HG03064 (cell line): ENCODE results near the gene C4B.
"Not testable (repeated sequence)": the region's sequence is repeated elsewhere in the genome, so short reads cannot be mapped to it uniquely, and the experiment has no call there.

Experiments used
- ATAC-seq: cut with Tn5 transposase; IDR thresholded peaks from one replicate; pipeline ENCODE4 v1.9.1; 2021; ENCODE audit warnings: low read depth; ENCODE audit not compliant: unreplicated experiment

Gene C4B

GRCh38 chr6:32028631-32029030 is 14.0 kb downstream of the C4B start:
- not testable (repeated sequence) for ATAC-seq

- ATAC-seq = not testable (repeated sequence)
Measured at GRCh38 chr6:32029553-32029952, 15.0 kb downstream of the C4B start.

DNA sequence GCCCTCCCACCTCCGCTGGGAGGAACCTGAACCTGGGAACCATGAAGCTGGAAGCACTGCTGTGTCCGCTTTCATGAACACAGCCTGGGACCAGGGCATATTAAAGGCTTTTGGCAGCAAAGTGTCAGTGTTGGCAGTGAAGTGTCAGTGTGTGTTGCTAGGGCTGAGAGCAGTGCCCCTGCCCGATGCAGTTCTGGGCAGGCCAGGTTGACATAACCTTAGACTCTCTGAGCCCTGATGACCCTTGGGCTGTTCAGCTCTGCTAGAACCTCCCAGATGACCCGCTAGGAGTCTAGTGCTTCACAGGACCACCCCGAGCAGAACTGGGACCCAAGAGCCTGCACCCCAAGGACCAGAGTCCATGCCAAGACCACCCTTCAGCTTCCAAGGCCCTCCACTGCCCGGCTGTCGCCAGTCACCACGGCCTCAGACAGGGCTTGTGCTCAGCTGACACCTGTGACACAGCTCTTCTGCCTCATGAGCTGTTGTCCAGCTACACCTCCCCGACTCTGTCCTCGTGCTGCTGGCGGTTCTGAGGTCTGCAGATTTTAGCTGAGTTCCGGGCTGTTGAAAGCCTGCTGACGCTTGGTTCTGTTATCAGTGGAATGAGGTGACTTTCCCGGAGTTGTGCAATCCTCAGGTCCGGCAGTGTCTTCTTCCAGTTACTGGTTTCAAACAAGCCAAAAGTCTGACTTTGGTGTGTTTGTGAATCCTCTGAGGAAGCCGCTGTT is 20.9 kb downstream of the C4B start:
- ATAC-seq = not testable (repeated sequence)

GRCh38 chr6:32037136-32037535 is 22.5 kb downstream of the C4B start:
- not testable (repeated sequence) for ATAC-seq

DNA sequence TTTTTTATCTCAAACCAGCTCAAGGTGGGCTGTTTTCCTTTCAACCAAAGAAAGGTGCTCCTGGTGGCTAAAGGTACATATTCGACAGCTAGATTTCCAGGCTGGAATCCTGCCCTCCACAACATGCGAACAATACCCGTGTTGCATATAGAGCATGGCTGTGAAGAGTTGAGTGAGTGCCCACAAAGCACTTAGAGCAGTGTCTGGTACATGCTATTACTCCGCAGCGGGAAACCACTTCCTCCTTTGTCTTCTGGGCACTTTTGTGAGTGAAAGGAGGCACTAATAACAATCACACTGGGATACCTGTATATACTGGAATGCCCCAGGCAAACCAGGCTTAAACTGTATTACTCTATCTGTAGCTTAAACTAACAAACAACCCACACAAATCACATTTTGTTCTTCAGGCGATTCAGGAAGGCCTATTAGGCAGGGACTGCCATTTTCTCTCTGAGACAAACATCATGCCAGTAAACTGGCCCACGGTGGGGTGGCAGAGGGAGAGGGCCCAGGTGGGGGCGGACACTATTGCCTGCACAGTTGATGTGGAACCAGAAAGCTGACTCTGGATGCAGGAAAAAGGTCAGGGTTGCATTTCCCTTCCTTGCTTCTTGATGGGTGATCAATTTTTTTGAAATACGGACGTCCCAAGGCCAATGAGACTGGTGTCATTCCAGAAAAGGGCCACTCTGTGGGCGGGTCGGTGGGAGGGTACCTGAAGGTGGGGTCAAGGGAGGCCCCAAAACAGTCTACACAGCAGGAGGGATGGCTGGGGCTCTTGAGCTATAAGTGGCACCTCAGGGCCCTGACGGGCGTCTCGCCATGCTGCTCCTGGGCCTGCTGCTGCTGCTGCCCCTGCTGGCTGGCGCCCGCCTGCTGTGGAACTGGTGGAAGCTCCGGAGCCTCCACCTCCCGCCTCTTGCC is 23.3 kb downstream of the C4B start, which contains the start of gene CYP21A2:
TSS of gene CYP21A2 (plus strand) at position 818 of the 927 bp plus-strand sequence. CDS start at position 826, 8 bp downstream.
- ATAC-seq = not testable (repeated sequence)

DNA sequence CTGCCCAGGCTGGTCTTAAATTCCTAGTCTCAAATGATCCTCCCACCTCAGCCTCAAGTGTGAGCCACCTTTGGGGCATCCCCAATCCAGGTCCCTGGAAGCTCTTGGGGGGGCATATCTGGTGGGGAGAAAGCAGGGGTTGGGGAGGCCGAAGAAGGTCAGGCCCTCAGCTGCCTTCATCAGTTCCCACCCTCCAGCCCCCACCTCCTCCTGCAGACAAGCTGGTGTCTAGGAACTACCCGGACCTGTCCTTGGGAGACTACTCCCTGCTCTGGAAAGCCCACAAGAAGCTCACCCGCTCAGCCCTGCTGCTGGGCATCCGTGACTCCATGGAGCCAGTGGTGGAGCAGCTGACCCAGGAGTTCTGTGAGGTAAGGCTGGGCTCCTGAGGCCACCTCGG is 24.3 kb downstream of the C4B start:
- not testable (repeated sequence) for ATAC-seq

- not testable (repeated sequence) for ATAC-seq
Measured at GRCh38 chr6:32039321-32040274, 25.0 kb downstream of the C4B start.

DNA sequence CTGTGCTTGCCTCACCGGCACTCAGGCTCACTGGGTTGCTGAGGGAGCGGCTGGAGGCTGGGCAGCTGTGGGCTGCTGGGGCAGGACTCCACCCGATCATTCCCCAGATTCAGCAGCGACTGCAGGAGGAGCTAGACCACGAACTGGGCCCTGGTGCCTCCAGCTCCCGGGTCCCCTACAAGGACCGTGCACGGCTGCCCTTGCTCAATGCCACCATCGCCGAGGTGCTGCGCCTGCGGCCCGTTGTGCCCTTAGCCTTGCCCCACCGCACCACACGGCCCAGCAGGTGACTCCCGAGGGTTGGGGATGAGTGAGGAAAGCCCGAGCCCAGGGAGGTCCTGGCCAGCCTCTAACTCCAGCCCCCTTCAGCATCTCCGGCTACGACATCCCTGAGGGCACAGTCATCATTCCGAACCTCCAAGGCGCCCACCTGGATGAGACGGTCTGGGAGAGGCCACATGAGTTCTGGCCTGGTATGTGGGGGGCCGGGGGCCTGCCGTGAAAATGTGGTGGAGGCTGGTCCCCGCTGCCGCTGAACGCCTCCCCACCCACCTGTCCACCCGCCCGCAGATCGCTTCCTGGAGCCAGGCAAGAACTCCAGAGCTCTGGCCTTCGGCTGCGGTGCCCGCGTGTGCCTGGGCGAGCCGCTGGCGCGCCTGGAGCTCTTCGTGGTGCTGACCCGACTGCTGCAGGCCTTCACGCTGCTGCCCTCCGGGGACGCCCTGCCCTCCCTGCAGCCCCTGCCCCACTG is 25.9 kb downstream of the C4B start:
- not testable (repeated sequence) for ATAC-seq

GRCh38 chr6:32041050-32041321 is 26.4 kb downstream of the C4B start:
- not testable (repeated sequence) for ATAC-seq

- not testable (repeated sequence) for ATAC-seq
Measured at GRCh38 chr6:32041385-32041784, 26.8 kb downstream of the C4B start.

DNA sequence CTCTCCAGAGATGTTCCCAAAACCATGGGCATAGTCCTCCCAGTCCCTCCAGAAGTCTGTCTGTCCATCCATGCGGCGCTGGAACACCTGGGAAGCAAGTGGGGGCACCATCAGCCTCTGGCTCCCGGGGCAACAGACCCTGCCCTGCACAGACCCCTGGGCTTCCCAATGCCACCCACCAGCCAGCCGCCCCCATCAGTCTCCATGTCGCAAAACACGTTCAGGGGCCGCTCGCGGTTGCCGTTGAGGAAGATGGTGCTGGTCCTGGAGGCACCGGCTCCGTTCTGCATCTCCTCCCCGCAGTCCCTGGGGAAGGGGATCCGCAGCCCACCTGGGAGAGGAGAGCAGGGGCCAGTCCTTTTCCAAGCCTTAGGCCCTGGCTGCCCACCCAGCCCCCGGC is 27.7 kb downstream of the C4B start:
- not testable (repeated sequence) for ATAC-seq

GRCh38 chr6:32043589-32044380 is 29.2 kb downstream of the C4B start:
- not testable (repeated sequence) for ATAC-seq

DNA sequence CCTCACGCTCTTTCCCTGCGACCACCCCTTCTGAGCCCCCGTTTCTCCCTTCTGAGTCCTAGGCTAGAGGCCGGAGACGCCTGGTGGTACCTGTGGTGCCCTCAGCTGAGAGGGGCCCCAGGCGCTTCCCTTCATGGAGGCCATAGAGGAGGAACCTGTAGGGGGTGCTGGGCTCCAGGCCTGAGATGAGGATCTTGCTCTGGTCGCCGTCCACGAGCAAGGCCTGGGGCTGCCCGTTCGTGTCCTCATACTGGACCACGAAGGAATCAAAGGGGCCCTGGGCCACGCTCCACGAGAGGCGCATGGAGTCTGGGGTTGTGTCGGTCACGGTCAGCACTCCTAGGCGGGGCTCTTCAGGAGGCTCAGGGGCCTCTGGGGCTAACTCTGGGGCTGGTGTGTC is 30.3 kb downstream of the C4B start:
- not testable (repeated sequence) for ATAC-seq

- ATAC-seq = no peak
Measured at GRCh38 chr6:32045811-32046449, 31.3 kb downstream of the C4B start.

DNA sequence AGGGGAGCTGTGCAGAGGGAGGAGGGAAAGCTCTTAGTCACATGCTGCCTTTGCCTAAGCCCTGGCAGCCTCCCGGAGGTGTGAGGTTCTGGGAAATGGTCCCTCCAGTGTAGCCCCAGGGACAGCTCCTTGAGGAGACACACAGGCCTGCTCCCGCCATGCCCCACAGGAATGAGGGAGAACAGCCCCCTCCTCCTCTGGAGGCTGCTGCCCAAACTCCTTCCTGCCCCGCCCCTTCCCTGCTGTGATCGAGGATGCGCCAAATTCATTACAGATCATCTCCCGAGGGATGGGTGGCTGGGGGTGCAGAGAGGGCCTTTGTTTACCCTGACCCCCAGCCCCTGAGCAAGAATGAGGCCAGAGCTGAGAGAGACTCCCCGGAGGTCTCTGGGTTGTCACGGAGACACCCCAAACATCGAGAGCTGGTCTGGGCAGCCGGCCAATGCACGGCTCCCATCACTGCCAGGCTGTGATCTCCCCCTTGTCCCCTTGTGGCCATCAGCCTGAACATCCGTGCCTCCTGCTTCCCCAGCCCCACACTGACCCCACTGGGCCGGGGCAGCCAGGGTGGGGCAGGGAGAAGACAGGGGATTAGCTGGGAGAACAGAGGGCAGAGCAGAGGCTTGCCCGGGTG is 32.0 kb downstream of the C4B start:
- ATAC-seq = no peak

DNA sequence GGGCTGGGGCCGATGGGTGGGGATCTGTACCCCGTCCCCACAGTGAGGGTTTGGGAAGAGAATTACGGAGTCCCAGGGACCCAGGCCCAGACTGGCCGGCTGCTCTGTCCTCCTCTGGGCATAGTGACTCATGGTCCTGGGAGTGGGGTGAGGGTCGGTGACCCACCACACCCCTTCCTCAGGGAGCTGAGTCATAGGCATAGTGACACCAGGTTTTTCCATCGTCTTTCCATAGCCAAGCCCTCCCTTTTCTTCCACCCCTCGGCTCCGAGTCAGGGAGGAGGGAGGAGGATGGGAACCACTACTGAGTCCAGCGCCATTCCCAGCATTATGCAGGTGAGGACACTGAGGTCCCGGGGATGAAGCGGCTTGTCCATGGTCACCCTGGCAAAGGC is 32.5 kb downstream of the C4B start:
- no peak for ATAC-seq

DNA sequence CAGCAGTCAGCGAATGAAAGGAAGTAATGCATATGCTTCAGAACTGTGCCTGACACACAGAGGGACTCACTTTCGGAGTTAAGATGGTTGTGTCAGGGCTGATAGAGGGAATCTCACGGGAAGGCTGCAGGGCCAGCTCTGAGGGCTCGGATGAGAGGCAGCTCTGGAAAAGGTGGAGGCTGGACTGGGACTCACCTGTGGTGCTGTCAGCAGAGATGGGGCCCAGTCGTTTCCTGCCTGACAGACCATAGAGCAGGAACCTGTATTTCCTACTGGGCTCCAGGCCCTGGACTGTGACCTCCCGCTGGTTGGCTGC is 32.9 kb downstream of the C4B start:
- no peak for ATAC-seq
